ENCODE data around the gene OGFR. TPM values are rescaled to one million over a fixed set of nuclear protein-coding genes. Genes with fewer than 3 reads are reported as not detected.

The OGFR gene
- polyA plus RNA-seq, 1 donor (not counting 4 experiments of a cell fraction or from before 2014, with no cell fraction given) = 39.8 TPM

- Histone ChIP-seq H3K4me2 (ENCODE audit: control insufficient read depth, extremely low read depth, insufficient read depth, low read depth, low read length) (no peak overlapping the region), H3K27ac (ENCODE audit: control insufficient read depth, insufficient read depth, low read length) (no peak overlapping the region), H2AFZ (ENCODE audit: control insufficient read depth, low read length) (no peak overlapping the region), H3K9ac (ENCODE audit: control insufficient read depth, extremely low read depth, insufficient read depth, low read length) (no peak overlapping the region), H3K4me3 (ENCODE audit: control insufficient read depth in 2 of 3, extremely low read depth in 1 of 3, insufficient read depth in 2 of 3, low read depth in 1 of 3, low read length in 3 of 3) (no peak overlapping the region), H3K9me1 (ENCODE audit: control insufficient read depth, extremely low read depth, insufficient read depth, low read length) (no peaks in the 10 kb centered on the region), H3K79me2 (ENCODE audit: control insufficient read depth, insufficient read depth, low read length) (no peaks in the 10 kb centered on the region), H3K9me3 (ENCODE audit: control insufficient read depth, low read depth, low read length) (no peaks in the 10 kb centered on the region), H3K36me3 (ENCODE audit: control insufficient read depth in 2 of 2, extremely low read depth in 1 of 2, insufficient read depth in 2 of 2, low read length in 2 of 2) (no peaks in the 10 kb centered on the region), H4K20me1 (ENCODE audit: control insufficient read depth, extremely low read depth, insufficient read depth, low read length) (no peaks in the 10 kb centered on the region), H3K27me3 (ENCODE audit: control insufficient read depth, extremely low read depth, insufficient read depth, low read length) (no peaks in the 10 kb centered on the region), H3K4me1 (ENCODE audit: control insufficient read depth, extremely low read depth, insufficient read depth, low read length) (peaks cover 30% of the 10 kb centered on the region)
- FAIRE-seq (no peak), DNase-seq (ENCODE audit: low read depth, low spot score) (no peak)
- dilution Hi-C loops (cut with MboI; ENCODE audit: extremely low pct_ligation_motif_present, low sequenced_read_pairs) = no loop called here
- no peak for TF ChIP-seq CTCF (optimal IDR thresholded peaks at IDR 0.05 in 1 of 3, IDR thresholded peaks at IDR 0.05 in 1 of 3, conservative IDR thresholded peaks at IDR 0.05 in 1 of 3; ENCODE audit: extremely low read depth in 1 of 3, insufficient read depth in 2 of 3, low read length in 3 of 3)
- no peak for TF ChIP-seq EZH2 (IDR thresholded peaks at IDR 0.05; ENCODE audit: low read length)
These were observed 24.9 kb downstream of the OGFR start for GRCh38 chr20:62829231-62830230.

GRCh38 chr20:62830251-62830650 lies 25.6 kb downstream of the OGFR start:
- no peaks in the 10 kb centered on the region for H3K9me1 ChIP-seq (ENCODE audit: control insufficient read depth, extremely low read depth, insufficient read depth, low read length)
- no peaks in the 10 kb centered on the region for H3K36me3 ChIP-seq (ENCODE audit: control insufficient read depth in 2 of 2, extremely low read depth in 1 of 2, insufficient read depth in 2 of 2, low read length in 2 of 2)
- H3K27ac ChIP-seq (ENCODE audit: control insufficient read depth, insufficient read depth, low read length) = no peak overlapping the region
- H3K79me2 ChIP-seq (ENCODE audit: control insufficient read depth, insufficient read depth, low read length) = no peaks in the 10 kb centered on the region
- DNase-seq (ENCODE audit: low read depth, low spot score) (no peak), FAIRE-seq (no peak)
- dilution Hi-C loops (cut with MboI; ENCODE audit: extremely low pct_ligation_motif_present, low sequenced_read_pairs) = no loop called here
- H4K20me1 ChIP-seq (ENCODE audit: control insufficient read depth, extremely low read depth, insufficient read depth, low read length) = no peaks in the 10 kb centered on the region
- H3K9ac ChIP-seq (ENCODE audit: control insufficient read depth, extremely low read depth, insufficient read depth, low read length) = no peak overlapping the region
- TF ChIP-seq CTCF (optimal IDR thresholded peaks at IDR 0.05 in 1 of 3, IDR thresholded peaks at IDR 0.05 in 1 of 3, conservative IDR thresholded peaks at IDR 0.05 in 1 of 3; ENCODE audit: extremely low read depth in 1 of 3, insufficient read depth in 2 of 3, low read length in 3 of 3) (no peak), EZH2 (IDR thresholded peaks at IDR 0.05; ENCODE audit: low read length) (no peak)
- no peaks in the 10 kb centered on the region for H3K9me3 ChIP-seq (ENCODE audit: control insufficient read depth, low read depth, low read length)
- H3K4me2 ChIP-seq (ENCODE audit: control insufficient read depth, extremely low read depth, insufficient read depth, low read depth, low read length) = no peak overlapping the region
- no peak overlapping the region for H3K4me3 ChIP-seq (ENCODE audit: control insufficient read depth in 2 of 3, extremely low read depth in 1 of 3, insufficient read depth in 2 of 3, low read depth in 1 of 3, low read length in 3 of 3)
- no peaks in the 10 kb centered on the region for H3K27me3 ChIP-seq (ENCODE audit: control insufficient read depth, extremely low read depth, insufficient read depth, low read length)
- H3K4me1 ChIP-seq (ENCODE audit: control insufficient read depth, extremely low read depth, insufficient read depth, low read length) = peaks cover 29% of the 10 kb centered on the region
- no peak overlapping the region for H2AFZ ChIP-seq (ENCODE audit: control insufficient read depth, low read length)

Data from keratinocyte (primary cell).